SH-SY5Y (cell line): ENCODE results near the gene CD34.

Experiments
- GATA2 ChIP-seq: IDR thresholded peaks from 2 replicates; pipeline ENCODE4 v1.6.1; 2011; ENCODE audit warnings: mild to moderate bottlenecking, low read depth, low read length
- GATA3 ChIP-seq: IDR thresholded peaks from 2 replicates; pipeline ENCODE4 v1.6.1; 2011; ENCODE audit warnings: low read depth, mild to moderate bottlenecking, low read length, moderate library complexity

Gene CD34

GRCh38 chr1:207832796-207833195 is 78.1 kb downstream of the CD34 start:
- no peak for TF ChIP-seq GATA3
- no peak for TF ChIP-seq GATA2

GRCh38 chr1:207831517-207832327 is 79.2 kb downstream of the CD34 start:
- TF ChIP-seq GATA3 (no peak), GATA2 (no peak)
